Endothelial cell of umbilical vein (primary cell): ENCODE data around the gene TENM4. TPM values are rescaled to one million over a fixed set of nuclear protein-coding genes. Genes with fewer than 3 reads are reported as not detected.

Experiments
- BruUV-seq: library from RNA; stranded (reverse); fragments of 400-500 nt; replicated peaks from 2 replicates; lab custom pipeline; 2021; lab: Mats Ljungman, UMichigan
- CTCF ChIA-PET: fragments of 300-600, 350-600 bp; sonication (Branson Sonifier 250); formaldehyde crosslinking; loops from one replicate; lab custom pipeline; 2021; ENCODE audit warnings: antibody characterized with exemption, inconsistent platforms; lab: Charles Lee
- POLR2A ChIA-PET: fragments of 300-600, 350-600 bp; sonication (Branson Sonifier 250); formaldehyde crosslinking; loops from one replicate; lab custom pipeline; 2021; ENCODE audit warnings: antibody characterized with exemption, inconsistent platforms; lab: Charles Lee
- DNase-seq: peaks from one replicate; pipeline ENCODE4 v3.0.0-alpha.2; 2011; ENCODE audit warnings: low read depth, low spot score
- FAIRE-seq: peaks from 2 replicates; lab custom pipeline; 2011; peaks lifted over from hg19 to GRCh38; lab: Jason Lieb, UNC
- H2AFZ ChIP-seq: 2 replicates; pipeline ENCODE4 v1.6.0; 2012; ENCODE audit warnings: low read depth, low read length, control low read depth, inconsistent platforms
- H3K27ac ChIP-seq: 2 replicates; pipeline ENCODE4 v1.5.1; 2011; ENCODE audit warnings: low read depth, mild to moderate bottlenecking, control low read depth, low read length, moderate library complexity; ENCODE audit not compliant: insufficient read depth
- H3K27me3 ChIP-seq, 2 experiments: 2 replicates each; pipeline versions ENCODE4 v1.6.0 to v1.6.1; 2011; ENCODE audit warnings: low read length in 2 of 2, mixed read lengths in 1 of 2; ENCODE audit not compliant: control insufficient read depth in 2 of 2, insufficient read depth in 2 of 2
- H3K36me3 ChIP-seq, 2 experiments: 2 replicates in 1 of 2; 3 replicates in 1 of 2; pipeline ENCODE4 v1.5.1; 2011; ENCODE audit warnings: low read length in 2 of 2, mild to moderate bottlenecking in 1 of 2, moderate library complexity in 1 of 2; ENCODE audit not compliant: control insufficient read depth in 2 of 2, insufficient read depth in 2 of 2; ENCODE audit errors: extremely low read depth in 1 of 2
- H3K4me1 ChIP-seq: 3 replicates; pipeline ENCODE4 v1.5.1; 2011; ENCODE audit warnings: mild to moderate bottlenecking, low read length; ENCODE audit not compliant: control insufficient read depth, insufficient read depth; ENCODE audit errors: extremely low read depth
- H3K4me2 ChIP-seq: 2 replicates; pipeline ENCODE4 v1.6.1; 2011; ENCODE audit warnings: low read length, control low read depth, mixed read lengths; ENCODE audit not compliant: insufficient read depth
- H3K4me3 ChIP-seq, 3 experiments: fragments of 200-600 bp in 1 of 3; sonication (generic), shearing (Covaris generic) in 1 of 3; replicated peaks in 1 of 3; 2 replicates each; pipeline ENCODE4 v1.5.1; 2011 to 2016; ENCODE audit warnings: control low read depth in 3 of 3, low read length in 3 of 3, mild to moderate bottlenecking in 2 of 3, inconsistent platforms in 1 of 3, low read depth in 1 of 3, moderate library complexity in 1 of 3; ENCODE audit not compliant: insufficient read depth in 1 of 3
- H3K79me2 ChIP-seq: 2 replicates; pipeline ENCODE4 v1.6.0; 2012; ENCODE audit warnings: low read length, inconsistent platforms; ENCODE audit not compliant: control insufficient read depth, insufficient read depth
- H3K9ac ChIP-seq: replicated peaks from 2 replicates; pipeline ENCODE3; 2011; ENCODE audit warnings: low read length, control low read depth; ENCODE audit not compliant: insufficient read depth; ENCODE audit errors: extremely low read depth
- H3K9me1 ChIP-seq: replicated peaks from 3 replicates; pipeline ENCODE4 v1.6.0; 2011; ENCODE audit warnings: mild to moderate bottlenecking, low read length; ENCODE audit not compliant: control insufficient read depth, insufficient read depth; ENCODE audit errors: extremely low read depth
- H3K9me3 ChIP-seq: replicated peaks from 2 replicates; pipeline ENCODE4 v1.5.1; 2012; ENCODE audit warnings: low read length, inconsistent platforms; ENCODE audit not compliant: control insufficient read depth, insufficient read depth
- H4K20me1 ChIP-seq: replicated peaks from 2 replicates; pipeline ENCODE3; 2011; ENCODE audit warnings: mild to moderate bottlenecking, low read length; ENCODE audit not compliant: control insufficient read depth, insufficient read depth; ENCODE audit errors: extremely low read depth
- EZH2 ChIP-seq: IDR thresholded peaks from 2 replicates; pipeline ENCODE4 v1.6.1; 2012; ENCODE audit warnings: borderline replicate concordance, low read depth, mild to moderate bottlenecking, moderate library complexity, low read length, inconsistent platforms; ENCODE audit not compliant: severe bottlenecking
- FOS ChIP-seq: IDR thresholded peaks from 2 replicates; pipeline ENCODE4 v1.6.1; 2011; ENCODE audit warnings: mild to moderate bottlenecking, low read length, moderate library complexity, borderline replicate concordance; ENCODE audit not compliant: insufficient read depth
- GATA2 ChIP-seq: IDR thresholded peaks from 2 replicates; pipeline ENCODE4 v1.7.0; 2011; ENCODE audit warnings: low read depth, mild to moderate bottlenecking, moderate library complexity, mixed read lengths, low read length; ENCODE audit not compliant: insufficient read length, insufficient read depth
- JUN ChIP-seq: IDR thresholded peaks from 2 replicates; pipeline ENCODE4 v1.6.1; 2011; ENCODE audit warnings: borderline replicate concordance, low read depth; ENCODE audit not compliant: insufficient read length, insufficient read depth
- MYC ChIP-seq: IDR thresholded peaks from one replicate; pipeline ENCODE4 v1.6.1; 2011; ENCODE audit warnings: mild to moderate bottlenecking, low read depth, low read length
- POLR2A ChIP-seq: IDR thresholded peaks from 2 replicates; pipeline ENCODE4 v1.6.1; 2012; ENCODE audit warnings: low read depth, mild to moderate bottlenecking, control low read depth, low read length
- POLR2AphosphoS5 ChIP-seq: IDR thresholded peaks from 2 replicates; pipeline ENCODE4 v1.6.1; 2012; ENCODE audit warnings: low read depth, mild to moderate bottlenecking, control low read depth, low read length, moderate library complexity; ENCODE audit not compliant: insufficient read depth
- dilution Hi-C: fragments of 300-500 bp; cut with MboI; formaldehyde crosslinking; loops from one replicate; pipeline ENCODE4 v1.15.0; 2019; ENCODE audit warnings: low sequenced_read_pairs; ENCODE audit not compliant: extremely low pct_ligation_motif_present
- intact Hi-C: fragments of 100-400 bp; cut with micrococcal nuclease; formaldehyde crosslinking; loops from one replicate; pipeline ENCODE4 v1.10.0; 2022
- polyA plus RNA-seq, 4 experiments: library from polyadenylated mRNA; depleted of rRNA in 3 of 4; stranded (reverse) in 3 of 4; unstranded in 1 of 4; fragments of >200 nt; gene quantifications; 2 replicates each; pipeline versions ENCODE4 v1.2.1 to v1.2.3, GENCODE V29; 2011 to 2012; ENCODE audit warnings: missing spikeins in 1 of 4
- total RNA-seq: library from RNA; stranded (reverse); gene quantifications from 2 replicates; pipeline ENCODE4 v1.2.3, GENCODE V29; 2021
- TF ChIP-seq, protein P1 (sequence below): IDR thresholded peaks from 2 replicates; pipeline ENCODE4 v1.6.1; 2011; ENCODE audit not compliant: insufficient read depth, insufficient read length
- TF ChIP-seq, protein P2 (sequence below), 2 donors: IDR thresholded peaks; 1 replicate in 1 of 2; 2 replicates in 1 of 2; pipeline ENCODE4 v1.5.1; 2011; ENCODE audit warnings: low read length in 2 of 2, mild to moderate bottlenecking in 2 of 2, moderate library complexity in 2 of 2, control low read depth in 1 of 2, inconsistent platforms in 1 of 2, low read depth in 1 of 2; ENCODE audit not compliant: insufficient read depth in 1 of 2; ENCODE audit errors: extremely low read depth in 1 of 2

Gene TENM4
- total and polyA plus RNA-seq, 2 donors (not counting 3 experiments of a cell fraction or from before 2014, with no cell fraction given), result 0.06 to 0.27 TPM

GRCh38 chr11:78767027-78767932 lies 673.5 kb downstream of the TENM4 start:
- H2AFZ ChIP-seq, result no peak overlapping the region
- CTCF ChIA-PET, result no interaction called here
- POLR2A ChIA-PET, result no interaction called here
- FAIRE-seq (no peak), DNase-seq (no peak)
- no peaks in the 10 kb centered on the region for H3K9me1 ChIP-seq
- no peaks in the 10 kb centered on the region for H3K4me1 ChIP-seq
- BruUV-seq, result no TSS peak
- dilution Hi-C loops (no loop called here), intact Hi-C loops (no loop called here)
- no peak overlapping the region for H3K27ac ChIP-seq
- H3K9ac ChIP-seq, result no peak overlapping the region
- no peaks in the 10 kb centered on the region for H4K20me1 ChIP-seq
- TF ChIP-seq POLR2AphosphoS5 (no peak), GATA2 (no peak), POLR2A (no peak), EZH2 (no peak)
- H3K4me2 ChIP-seq, result no peak overlapping the region
- no peaks in the 10 kb centered on the region for H3K9me3 ChIP-seq
- no peaks in the 10 kb centered on the region for H3K36me3 ChIP-seq
- H3K27me3 ChIP-seq, result no peaks in the 10 kb centered on the region
- H3K79me2 ChIP-seq, result no peaks in the 10 kb centered on the region
- H3K4me3 ChIP-seq, result no peak overlapping the region

DNA sequence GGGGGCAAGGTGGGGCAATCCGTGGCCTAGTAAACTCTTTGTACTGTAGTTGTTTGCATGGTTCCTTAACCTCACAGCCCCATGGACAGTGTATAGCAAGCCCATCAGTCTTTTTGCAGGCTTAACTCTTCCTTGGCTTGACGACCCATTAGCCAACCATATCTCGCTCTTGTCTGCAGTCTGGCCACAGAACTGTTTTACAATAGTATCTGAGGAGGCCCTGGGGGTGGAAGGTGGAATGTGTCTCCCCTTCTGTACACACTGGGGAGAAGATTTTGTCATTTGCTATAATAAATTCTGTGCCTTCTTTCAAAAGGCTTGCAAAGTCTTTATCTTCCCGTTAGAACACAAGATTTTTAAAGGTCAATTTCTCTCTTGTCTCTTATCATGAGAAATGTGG lies 675.9 kb downstream of the TENM4 start:
- Histone ChIP-seq H3K4me1 (no peaks in the 10 kb centered on the region), H3K9me3 (no peaks in the 10 kb centered on the region), H3K9ac (no peak overlapping the region), H2AFZ (no peak overlapping the region), H3K4me3 (no peak overlapping the region), H3K9me1 (no peaks in the 10 kb centered on the region), H3K36me3 (no peaks in the 10 kb centered on the region), H3K79me2 (no peaks in the 10 kb centered on the region), H4K20me1 (no peaks in the 10 kb centered on the region), H3K4me2 (no peak overlapping the region), H3K27ac (no peak overlapping the region), H3K27me3 (no peaks in the 10 kb centered on the region)
- intact Hi-C loops (no loop called here), dilution Hi-C loops (no loop called here)
- ChIA-PET POLR2A (no interaction called here), CTCF (no interaction called here)
- FAIRE-seq (no peak), DNase-seq (no peak)
- BruUV-seq, result no TSS peak
- TF ChIP-seq JUN, result no peak
- TF ChIP-seq, protein P1, sequence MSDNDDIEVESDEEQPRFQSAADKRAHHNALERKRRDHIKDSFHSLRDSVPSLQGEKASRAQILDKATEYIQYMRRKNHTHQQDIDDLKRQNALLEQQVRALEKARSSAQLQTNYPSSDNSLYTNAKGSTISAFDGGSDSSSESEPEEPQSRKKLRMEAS, result no peak
- no peak for TF ChIP-seq EZH2
- TF ChIP-seq GATA2, result no peak
- no peak for TF ChIP-seq POLR2A
- no peak for TF ChIP-seq FOS
- TF ChIP-seq, protein P2, sequence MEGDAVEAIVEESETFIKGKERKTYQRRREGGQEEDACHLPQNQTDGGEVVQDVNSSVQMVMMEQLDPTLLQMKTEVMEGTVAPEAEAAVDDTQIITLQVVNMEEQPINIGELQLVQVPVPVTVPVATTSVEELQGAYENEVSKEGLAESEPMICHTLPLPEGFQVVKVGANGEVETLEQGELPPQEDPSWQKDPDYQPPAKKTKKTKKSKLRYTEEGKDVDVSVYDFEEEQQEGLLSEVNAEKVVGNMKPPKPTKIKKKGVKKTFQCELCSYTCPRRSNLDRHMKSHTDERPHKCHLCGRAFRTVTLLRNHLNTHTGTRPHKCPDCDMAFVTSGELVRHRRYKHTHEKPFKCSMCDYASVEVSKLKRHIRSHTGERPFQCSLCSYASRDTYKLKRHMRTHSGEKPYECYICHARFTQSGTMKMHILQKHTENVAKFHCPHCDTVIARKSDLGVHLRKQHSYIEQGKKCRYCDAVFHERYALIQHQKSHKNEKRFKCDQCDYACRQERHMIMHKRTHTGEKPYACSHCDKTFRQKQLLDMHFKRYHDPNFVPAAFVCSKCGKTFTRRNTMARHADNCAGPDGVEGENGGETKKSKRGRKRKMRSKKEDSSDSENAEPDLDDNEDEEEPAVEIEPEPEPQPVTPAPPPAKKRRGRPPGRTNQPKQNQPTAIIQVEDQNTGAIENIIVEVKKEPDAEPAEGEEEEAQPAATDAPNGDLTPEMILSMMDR (IDR thresholded peaks at IDR 0.05; ENCODE audit: extremely low read depth in 1 of 2, insufficient read depth in 1 of 2, low read depth in 1 of 2, low read length in 2 of 2), result no peak
- TF ChIP-seq MYC, result no peak
- no peak for TF ChIP-seq POLR2AphosphoS5
